A673 (cell line): ENCODE measurements around the gene ERBB2.

Experiments used
- CTCF ChIP-seq: fragments of 300-800, 200-600 bp; sonication (generic); conservative IDR thresholded peaks from 2 replicates; pipeline ENCODE4 v1.5.1; 2017; ENCODE audit warnings: low read depth, mild to moderate bottlenecking, antibody characterized with exemption, low read length, moderate library complexity, mixed read lengths
- EZH2 ChIP-seq: fragments of 200-600 bp; sonication (generic); IDR thresholded peaks from 2 replicates; pipeline ENCODE4 v1.6.1; 2017; ENCODE audit warnings: borderline replicate concordance, low read depth, mild to moderate bottlenecking, mixed read lengths, antibody characterized with exemption, low read length; ENCODE audit not compliant: poor library complexity, severe bottlenecking

- no peak for TF ChIP-seq EZH2
- no peak for TF ChIP-seq CTCF
Observed at GRCh38 chr17:39751637-39752036, 51.8 kb downstream of the ERBB2 start.
